ENCODE data around the gene APBB2.

Gene APBB2

GRCh38 chr4:41183021-41183553, 31.3 kb downstream of the APBB2 start:
- H4K20me1 ChIP-seq (ENCODE audit: insufficient read depth, low read length) = no peaks in the 10 kb centered on the region
- no peak overlapping the region for H3K4me3 ChIP-seq (ENCODE audit: low read depth, low read length, poor library complexity, severe bottlenecking)
- TF ChIP-seq EZH2 (IDR thresholded peaks at IDR 0.05; ENCODE audit: borderline replicate concordance, low read length) (no peak), CTCF (IDR thresholded peaks at IDR 0.05; ENCODE audit: low read length) (no peak)
- H3K4me2 ChIP-seq (ENCODE audit: low read length) = no peak overlapping the region
- H2AFZ ChIP-seq (ENCODE audit: low read length) = no peak overlapping the region
- H3K27me3 ChIP-seq (ENCODE audit: insufficient read depth, low read length) = no peaks in the 10 kb centered on the region
- no peaks in the 10 kb centered on the region for H3K4me1 ChIP-seq (ENCODE audit: insufficient read depth, low read length, severe bottlenecking)
- no peak overlapping the region for H3K27ac ChIP-seq (ENCODE audit: low read depth, low read length, poor library complexity, severe bottlenecking)
- no peaks in the 10 kb centered on the region for H3K79me2 ChIP-seq (ENCODE audit: insufficient read depth, low read length)
- H3F3A ChIP-seq (ENCODE audit: insufficient read depth, low read length) = no peaks in the 10 kb centered on the region
- H3K9ac ChIP-seq (ENCODE audit: low read length) = no peak overlapping the region
- no peaks in the 10 kb centered on the region for H3K9me3 ChIP-seq (ENCODE audit: low read length)
- no peaks in the 10 kb centered on the region for H3K9me2 ChIP-seq (ENCODE audit: low read depth, low read length)
- no peaks in the 10 kb centered on the region for H3K36me3 ChIP-seq (ENCODE audit: insufficient read depth, low read length)

GRCh38 chr4:41181037-41181436, 33.3 kb downstream of the APBB2 start:
- Histone ChIP-seq H3K4me1 (ENCODE audit: insufficient read depth, low read length, severe bottlenecking) (no peaks in the 10 kb centered on the region), H3K27ac (ENCODE audit: low read depth, low read length, poor library complexity, severe bottlenecking) (no peak overlapping the region), H3K4me2 (ENCODE audit: low read length) (no peak overlapping the region), H3K9me3 (ENCODE audit: low read length) (no peaks in the 10 kb centered on the region), H4K20me1 (ENCODE audit: insufficient read depth, low read length) (no peaks in the 10 kb centered on the region), H3K9ac (ENCODE audit: low read length) (no peak overlapping the region), H3K27me3 (ENCODE audit: insufficient read depth, low read length) (no peaks in the 10 kb centered on the region), H3K36me3 (ENCODE audit: insufficient read depth, low read length) (no peaks in the 10 kb centered on the region), H3K9me2 (ENCODE audit: low read depth, low read length) (no peaks in the 10 kb centered on the region), H3K79me2 (ENCODE audit: insufficient read depth, low read length) (no peaks in the 10 kb centered on the region), H3F3A (ENCODE audit: insufficient read depth, low read length) (no peaks in the 10 kb centered on the region), H2AFZ (ENCODE audit: low read length) (no peak overlapping the region), H3K4me3 (ENCODE audit: low read depth, low read length, poor library complexity, severe bottlenecking) (no peak overlapping the region)
- TF ChIP-seq EZH2 (IDR thresholded peaks at IDR 0.05; ENCODE audit: borderline replicate concordance, low read length) = no peak
- no peak for TF ChIP-seq CTCF (IDR thresholded peaks at IDR 0.05; ENCODE audit: low read length)

GRCh38 chr4:41179498-41180195, 34.7 kb downstream of the APBB2 start:
- H3K4me2 ChIP-seq (ENCODE audit: low read length) = no peak overlapping the region
- no peaks in the 10 kb centered on the region for H3K79me2 ChIP-seq (ENCODE audit: insufficient read depth, low read length)
- H3K9me2 ChIP-seq (ENCODE audit: low read depth, low read length) = no peaks in the 10 kb centered on the region
- H3K4me3 ChIP-seq (ENCODE audit: low read depth, low read length, poor library complexity, severe bottlenecking) = no peak overlapping the region
- H3K27ac ChIP-seq (ENCODE audit: low read depth, low read length, poor library complexity, severe bottlenecking) = no peak overlapping the region
- TF ChIP-seq EZH2 (IDR thresholded peaks at IDR 0.05; ENCODE audit: borderline replicate concordance, low read length) (no peak), CTCF (IDR thresholded peaks at IDR 0.05; ENCODE audit: low read length) (no peak)
- no peaks in the 10 kb centered on the region for H3K9me3 ChIP-seq (ENCODE audit: low read length)
- H3F3A ChIP-seq (ENCODE audit: insufficient read depth, low read length) = no peaks in the 10 kb centered on the region
- H3K27me3 ChIP-seq (ENCODE audit: insufficient read depth, low read length) = no peaks in the 10 kb centered on the region
- H3K9ac ChIP-seq (ENCODE audit: low read length) = no peak overlapping the region
- no peaks in the 10 kb centered on the region; the same call in 1 of the 2 replicates for H4K20me1 ChIP-seq (ENCODE audit: insufficient read depth, low read length)
- no peak overlapping the region for H2AFZ ChIP-seq (ENCODE audit: low read length)
- H3K4me1 ChIP-seq (ENCODE audit: insufficient read depth, low read length, severe bottlenecking) = no peaks in the 10 kb centered on the region
- no peaks in the 10 kb centered on the region for H3K36me3 ChIP-seq (ENCODE audit: insufficient read depth, low read length)

Data from OCI-LY1 (cell line).